OCI-LY1 (cell line): ENCODE measurements around the gene BTNL3.
"Not testable (repeated sequence)": the region's sequence is repeated elsewhere in the genome, so short reads cannot be mapped to it uniquely, and the experiment has no call there.

Experiments
- EZH2 ChIP-seq: fragments of 200-600 bp; sonication (generic), shearing (Covaris generic); IDR thresholded peaks from 2 replicates; pipeline ENCODE4 v1.8.0; 2017; ENCODE audit warnings: borderline replicate concordance, mixed run types, mild to moderate bottlenecking, antibody characterized with exemption, low read length, moderate library complexity, mixed read lengths
- TF ChIP-seq, protein P1 (sequence below): fragments of 200-600 bp; sonication (generic), shearing (Covaris generic); IDR thresholded peaks from 2 replicates; pipeline ENCODE4 v1.5.1; 2017; ENCODE audit warnings: mild to moderate bottlenecking, antibody characterized with exemption, low read length, moderate library complexity, mixed read lengths

DNA sequence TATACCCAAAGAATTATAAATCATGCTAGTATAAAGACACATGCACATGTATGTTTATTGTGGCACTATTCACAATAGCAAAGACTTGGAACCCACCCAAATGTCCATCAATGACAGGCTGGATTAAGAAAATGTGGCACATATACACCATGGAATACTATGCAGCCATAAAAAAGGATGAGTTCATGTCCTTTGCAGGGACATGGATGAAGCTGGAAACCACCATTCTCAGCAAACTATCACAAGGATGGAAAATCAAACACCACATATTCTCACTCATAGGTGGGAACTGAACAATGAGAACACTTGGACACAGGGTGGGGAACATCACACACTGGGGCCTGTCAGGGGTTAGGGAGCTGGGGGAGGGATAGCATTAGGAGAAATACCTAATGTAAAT lies 26.0 kb downstream of the BTNL3 start:
- TF ChIP-seq EZH2: not testable (repeated sequence)
- TF ChIP-seq, protein P1, sequence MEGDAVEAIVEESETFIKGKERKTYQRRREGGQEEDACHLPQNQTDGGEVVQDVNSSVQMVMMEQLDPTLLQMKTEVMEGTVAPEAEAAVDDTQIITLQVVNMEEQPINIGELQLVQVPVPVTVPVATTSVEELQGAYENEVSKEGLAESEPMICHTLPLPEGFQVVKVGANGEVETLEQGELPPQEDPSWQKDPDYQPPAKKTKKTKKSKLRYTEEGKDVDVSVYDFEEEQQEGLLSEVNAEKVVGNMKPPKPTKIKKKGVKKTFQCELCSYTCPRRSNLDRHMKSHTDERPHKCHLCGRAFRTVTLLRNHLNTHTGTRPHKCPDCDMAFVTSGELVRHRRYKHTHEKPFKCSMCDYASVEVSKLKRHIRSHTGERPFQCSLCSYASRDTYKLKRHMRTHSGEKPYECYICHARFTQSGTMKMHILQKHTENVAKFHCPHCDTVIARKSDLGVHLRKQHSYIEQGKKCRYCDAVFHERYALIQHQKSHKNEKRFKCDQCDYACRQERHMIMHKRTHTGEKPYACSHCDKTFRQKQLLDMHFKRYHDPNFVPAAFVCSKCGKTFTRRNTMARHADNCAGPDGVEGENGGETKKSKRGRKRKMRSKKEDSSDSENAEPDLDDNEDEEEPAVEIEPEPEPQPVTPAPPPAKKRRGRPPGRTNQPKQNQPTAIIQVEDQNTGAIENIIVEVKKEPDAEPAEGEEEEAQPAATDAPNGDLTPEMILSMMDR: not testable (repeated sequence)
